NCI-H345 treated with DMSO at 0.1 percent for 48 hours (cell line): Measurements from ENCODE around the gene YIF1B.

Experiments used
- DNase-seq: peaks from one replicate; lab custom pipeline; 2025; ENCODE audit not compliant: unreplicated experiment; lab: John Stamatoyannopoulos, UW

YIF1B gene

GRCh38 chr19:38306236-38306635, 9.5 kb downstream of the YIF1B start:
- DNase-seq = no peak

GRCh38 chr19:38304866-38305429, 10.8 kb downstream of the YIF1B start:
- no peak for DNase-seq

GRCh38 chr19:38304352-38304865, 11.3 kb downstream of the YIF1B start:
- DNase-seq = no peak

- no peak for DNase-seq
Measured at GRCh38 chr19:38303517-38304351, 12.0 kb downstream of the YIF1B start, which contains the start of gene C19orf33. TSS of gene C19orf33 (plus strand) at chr19:38304251. CDS start at chr19:38304262, 11 bp downstream.

- no peak for DNase-seq
Measured at GRCh38 chr19:38298821-38299680, 16.7 kb downstream of the YIF1B start.

- DNase-seq = no peak
Measured at GRCh38 chr19:38294090-38294489, 21.7 kb downstream of the YIF1B start.

- no peak for DNase-seq
Measured at GRCh38 chr19:38293281-38293680, 22.5 kb downstream of the YIF1B start.

- DNase-seq = no peak
Measured at GRCh38 chr19:38291855-38292254, 23.9 kb downstream of the YIF1B start.

GRCh38 chr19:38290631-38291147, 25.1 kb downstream of the YIF1B start:
- no peak for DNase-seq

GRCh38 chr19:38289955-38290354, 25.8 kb downstream of the YIF1B start:
- DNase-seq = no peak

- no peak for DNase-seq
Measured at GRCh38 chr19:38288123-38288855, 27.5 kb downstream of the YIF1B start.

- no peak for DNase-seq
Measured at GRCh38 chr19:38287604-38288003, 28.1 kb downstream of the YIF1B start.

GRCh38 chr19:38285567-38285966, 30.2 kb downstream of the YIF1B start:
- DNase-seq = no peak

GRCh38 chr19:38284422-38284821, 31.3 kb downstream of the YIF1B start:
- no peak for DNase-seq

GRCh38 chr19:38283271-38283670, 32.5 kb downstream of the YIF1B start:
- no peak for DNase-seq

GRCh38 chr19:38281811-38282566, 33.8 kb downstream of the YIF1B start:
- DNase-seq = no peak

GRCh38 chr19:38280030-38280921, 35.5 kb downstream of the YIF1B start:
- DNase-seq = no peak

GRCh38 chr19:38278751-38279150, 37.0 kb downstream of the YIF1B start:
- DNase-seq = no peak
